ENCODE data around the gene PKD1.
"Not testable (repeated sequence)": the region's sequence is repeated elsewhere in the genome, so short reads cannot be mapped to it uniquely, and the experiment has no call there.

Gene PKD1

DNA sequence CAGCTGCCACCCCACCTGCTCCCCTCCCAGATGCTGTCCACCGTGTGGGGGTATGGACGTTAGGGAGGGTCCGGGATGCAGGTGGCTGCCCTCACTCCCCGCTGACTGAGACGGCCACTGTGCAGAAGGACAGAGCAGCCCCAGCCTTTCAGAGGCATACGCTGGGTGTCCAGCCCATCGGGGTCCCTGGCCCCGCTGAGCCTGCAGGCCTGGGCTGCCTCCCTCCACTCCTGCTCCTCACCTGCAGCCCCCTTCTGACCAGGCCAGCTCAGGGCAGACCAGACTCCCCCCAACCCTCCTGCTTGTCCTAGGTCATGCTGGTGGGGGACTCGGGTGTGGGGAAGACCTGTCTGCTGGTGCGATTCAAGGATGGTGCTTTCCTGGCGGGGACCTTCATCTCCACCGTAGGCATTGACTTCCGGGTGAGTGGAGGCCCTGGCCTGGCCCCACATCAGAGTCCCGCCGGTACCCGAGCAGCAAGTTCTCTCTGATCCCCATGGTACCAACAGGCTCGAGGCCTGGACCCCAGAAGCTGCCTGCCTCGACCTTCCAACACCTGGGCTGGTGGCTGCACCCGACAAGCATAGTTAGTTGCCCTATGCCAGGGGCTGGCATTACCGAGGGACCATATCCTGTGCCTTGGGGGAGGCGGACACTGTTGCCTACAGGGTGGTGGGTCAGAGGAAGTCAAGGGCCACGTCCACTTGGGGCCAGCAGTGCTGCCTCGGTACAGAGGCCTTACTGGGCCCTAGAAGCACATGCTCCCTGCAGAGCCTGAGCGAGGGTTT lies 14.1 kb upstream of the PKD1 start:
- DNase-seq: peak; percentile 56

DNA sequence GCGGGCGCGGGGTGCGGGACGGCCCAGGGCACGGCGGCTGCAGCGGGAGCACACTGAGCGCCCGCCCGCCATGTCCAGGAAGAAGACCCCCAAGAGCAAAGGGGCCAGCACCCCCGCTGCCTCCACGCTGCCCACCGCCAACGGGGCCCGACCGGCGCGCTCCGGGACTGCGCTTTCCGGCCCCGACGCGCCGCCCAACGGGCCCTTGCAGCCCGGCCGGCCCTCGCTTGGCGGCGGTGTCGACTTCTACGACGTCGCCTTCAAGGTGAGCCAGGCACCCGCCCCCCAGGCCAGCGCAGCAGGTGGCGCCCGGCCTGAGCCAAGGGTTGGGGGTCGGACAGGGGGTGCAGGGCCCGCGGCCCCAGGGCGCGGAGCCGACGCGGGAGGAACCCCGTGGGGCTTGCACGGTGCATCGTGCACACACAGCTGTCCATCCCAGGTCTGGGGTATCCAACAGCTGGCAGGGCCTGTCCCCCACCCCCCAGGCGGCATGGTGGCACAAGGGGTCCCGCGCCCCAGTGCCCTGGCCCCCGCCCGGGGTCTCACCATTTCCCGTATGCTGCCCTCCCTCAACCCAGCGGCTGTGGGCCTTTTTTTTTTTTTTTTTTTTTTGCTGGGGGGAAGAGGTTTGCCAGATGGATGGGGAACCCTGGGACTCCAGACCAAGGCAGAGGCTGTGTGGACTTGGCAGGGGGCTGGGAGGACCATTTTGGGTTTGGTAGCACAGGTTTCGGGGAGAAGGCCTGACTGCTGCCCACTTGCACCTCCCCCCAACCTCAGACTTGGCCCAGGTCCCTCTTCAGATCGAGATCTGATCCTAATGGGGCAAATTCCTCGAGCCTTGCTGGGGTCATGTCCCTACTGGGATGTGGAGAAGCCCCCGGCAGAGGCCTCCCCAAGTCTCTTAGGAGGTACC lies 13.3 kb upstream of the PKD1 start:
- DNase-seq: peak; percentile 73

DNA sequence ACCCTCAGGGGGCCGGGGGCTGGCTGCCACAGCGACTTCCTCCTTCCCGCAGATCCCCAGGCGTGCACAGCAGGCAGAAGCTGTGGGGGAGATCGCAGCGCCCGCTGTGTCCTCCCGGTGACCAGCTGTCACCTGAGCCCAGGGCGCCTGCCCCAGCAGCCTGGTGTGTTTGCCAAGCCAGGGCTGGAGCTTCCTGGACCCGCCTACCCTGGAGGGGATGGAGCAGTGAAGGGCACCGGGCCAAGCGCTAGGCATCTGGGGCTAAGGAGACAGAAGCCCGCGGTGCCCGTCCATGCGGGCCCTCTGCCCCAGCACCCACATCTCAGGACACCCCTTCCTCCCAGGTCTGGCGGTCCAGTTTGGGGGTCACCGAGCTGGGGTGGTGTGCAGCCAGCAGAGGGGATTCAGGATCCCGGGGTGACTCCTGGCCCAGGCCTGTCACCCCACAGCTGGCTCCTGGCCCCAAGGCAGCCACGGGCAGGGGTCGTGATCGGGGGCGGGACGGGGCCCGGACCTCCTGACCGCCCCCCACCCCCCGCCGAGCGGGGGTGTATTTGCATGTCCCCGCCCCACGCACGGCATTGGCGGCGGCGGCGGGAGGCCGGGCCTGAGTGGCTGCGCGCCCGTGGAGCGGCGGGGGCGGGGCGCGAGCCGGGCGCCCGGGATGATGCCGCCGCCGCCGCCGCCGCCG lies 12.4 kb upstream of the PKD1 start, which contains the start of gene RAB26:
RAB26 (plus strand) TSS at position 645 of the 691 bp plus-strand sequence. CDS start 159 bp downstream, outside the sequence.
- peak; percentile 92 for DNase-seq

DNA sequence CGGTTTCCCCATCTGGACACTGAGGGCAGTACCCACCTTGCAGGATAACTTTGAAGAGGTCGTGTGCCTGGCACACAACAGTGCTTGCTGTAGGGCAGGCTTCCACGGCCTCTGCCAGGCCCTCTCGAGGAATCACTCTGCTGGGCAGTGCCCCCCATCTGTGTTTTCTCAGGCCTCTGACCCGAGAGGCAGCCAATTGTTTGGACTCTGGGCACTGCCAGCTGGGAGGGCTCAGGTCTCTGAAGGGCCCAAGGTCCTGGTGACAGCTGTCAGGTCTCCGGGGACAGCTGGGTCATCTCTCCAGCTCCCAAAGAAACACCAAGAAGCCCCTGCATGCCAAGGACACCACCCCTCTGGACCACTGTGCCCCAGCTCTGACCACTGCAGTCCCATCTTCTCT lies 11.7 kb upstream of the PKD1 start:
- DNase-seq: no peak

DNA sequence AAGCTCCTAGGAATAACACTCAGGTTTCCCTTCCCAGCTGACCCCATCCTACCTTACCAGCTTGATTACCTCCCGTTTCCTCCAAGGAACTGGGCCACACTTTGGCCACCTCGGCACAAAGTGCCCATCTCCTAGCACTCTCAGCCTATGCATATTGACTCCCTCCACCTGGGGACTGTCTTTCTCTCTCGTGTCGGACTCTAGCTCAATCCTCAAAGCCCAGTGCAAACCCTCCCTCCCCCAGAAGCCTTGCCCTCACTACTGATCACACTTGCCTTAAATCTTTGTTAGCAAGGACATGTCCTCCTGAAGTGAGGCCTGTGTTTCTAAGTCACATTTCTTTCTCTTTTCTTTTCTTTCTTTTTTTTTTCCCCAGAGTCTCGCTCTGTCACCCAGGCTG lies 10.1 kb upstream of the PKD1 start:
- no peak for DNase-seq

DNA sequence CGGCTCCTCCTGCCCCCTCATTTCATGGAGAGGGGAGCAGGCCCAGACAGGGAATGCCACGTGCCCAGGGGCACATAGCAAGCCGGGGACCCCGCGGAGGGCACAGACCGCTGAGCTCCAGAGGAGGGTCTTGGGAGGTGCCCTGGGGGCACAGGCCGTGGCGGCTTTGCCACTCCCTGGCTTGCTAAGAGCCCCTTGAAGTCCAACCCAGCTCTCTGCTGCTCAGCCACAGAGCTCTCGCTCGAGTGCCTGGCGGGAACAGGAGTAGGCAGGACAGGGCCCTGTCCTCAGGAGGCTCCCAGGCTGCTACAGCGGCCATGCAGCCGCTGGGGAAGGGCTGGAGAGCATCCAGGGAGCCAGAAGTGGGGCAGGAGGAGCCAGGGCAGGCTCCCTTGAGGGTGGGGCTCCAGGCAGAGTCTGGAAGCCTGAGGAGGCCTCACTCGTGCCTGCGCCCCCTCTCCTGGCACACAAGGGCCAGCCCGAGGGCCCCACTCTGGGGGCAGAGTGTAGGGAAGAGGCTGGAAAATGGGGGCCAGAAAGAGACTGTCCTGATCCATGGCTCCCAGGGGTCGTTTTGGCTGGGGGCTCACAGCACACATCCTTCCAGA lies 8.3 kb upstream of the PKD1 start:
- DNase-seq: no peak

DNA sequence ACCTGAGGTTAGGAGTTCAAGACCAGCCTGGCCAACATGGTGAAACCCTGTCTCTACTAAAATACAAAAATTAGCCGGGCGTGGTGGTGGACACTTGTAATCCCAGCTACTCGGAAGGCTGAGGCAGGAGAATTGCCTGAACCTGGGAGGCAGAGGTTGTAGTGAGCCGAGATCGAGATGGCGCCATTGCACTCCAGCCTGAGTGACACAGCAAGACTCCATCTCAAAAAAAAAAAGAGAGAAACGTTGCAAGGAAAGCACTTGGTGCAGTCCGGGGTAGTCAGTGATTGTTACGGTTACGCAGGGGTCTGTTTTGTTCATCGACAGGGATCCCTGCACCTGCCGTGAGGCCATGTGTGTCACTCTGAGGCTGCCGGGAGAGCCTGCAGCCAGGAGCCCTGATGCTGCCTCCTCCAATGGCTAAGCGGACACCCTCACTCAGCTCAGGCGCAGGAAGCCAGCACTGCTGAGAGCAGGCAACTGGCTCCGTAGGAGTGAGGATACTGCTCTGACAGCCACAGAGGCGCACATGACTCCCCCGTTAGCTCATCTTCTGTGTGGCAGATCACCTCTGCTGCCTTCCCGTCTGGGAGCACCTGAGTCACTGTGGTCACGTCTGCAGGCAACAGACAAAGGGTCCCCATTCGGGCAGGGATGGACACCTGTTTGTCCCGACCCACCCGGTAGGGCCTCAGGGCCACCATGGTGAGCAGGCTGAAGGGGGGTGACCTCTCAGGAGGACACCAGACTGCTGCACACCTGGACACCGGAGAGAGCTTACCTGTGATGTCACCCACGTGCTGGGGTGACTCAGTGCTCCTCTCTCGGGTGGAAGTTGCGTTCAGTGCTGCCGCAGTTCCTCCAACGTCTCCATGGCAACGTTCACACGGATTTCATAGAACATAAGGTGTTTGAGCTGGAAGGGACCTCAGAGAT lies 7.5 kb upstream of the PKD1 start:
- DNase-seq: peak; percentile 11

DNA sequence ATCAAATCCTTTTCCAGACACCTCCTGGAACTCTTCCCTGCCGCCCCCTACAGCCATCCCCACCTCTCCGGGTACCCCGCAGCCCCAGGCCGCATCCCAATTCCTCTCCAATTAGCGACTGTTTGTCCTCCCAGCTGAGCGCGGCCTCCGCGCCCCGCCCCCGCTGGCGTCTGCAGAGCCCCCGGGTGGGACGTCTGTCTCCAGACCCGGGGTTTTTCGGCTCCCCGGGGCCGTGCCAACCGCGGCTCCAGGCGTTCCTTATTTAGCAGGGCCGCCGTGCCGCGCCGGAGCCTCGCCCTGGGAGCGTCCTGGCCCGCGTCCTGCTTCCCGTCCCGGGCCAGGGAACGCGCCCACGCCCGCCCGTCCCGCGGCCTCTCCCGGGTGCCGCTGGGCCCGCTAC lies 627 bp downstream of the PKD1 start:
- not testable (repeated sequence) for DNase-seq

DNA sequence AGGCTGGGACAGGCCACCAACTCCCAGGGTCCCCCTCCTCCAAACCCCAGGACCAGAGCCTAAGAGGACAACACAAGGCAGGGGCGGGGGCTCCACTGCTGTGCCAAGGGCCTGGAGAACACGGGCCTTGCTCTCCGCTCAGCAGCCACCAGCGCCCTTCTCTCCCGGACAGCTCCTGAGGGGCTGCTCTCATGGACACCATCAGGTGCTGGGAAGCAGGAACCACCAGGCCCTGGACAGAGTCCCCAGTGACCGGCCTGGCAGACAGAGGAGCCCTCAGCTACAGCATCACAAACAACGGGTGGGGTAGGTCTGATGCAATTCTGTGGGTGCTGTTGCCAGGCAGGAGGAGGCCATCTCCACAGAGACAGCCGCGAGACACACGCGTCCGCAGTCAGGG lies 1.9 kb downstream of the PKD1 start:
- not testable (repeated sequence) for DNase-seq

DNA sequence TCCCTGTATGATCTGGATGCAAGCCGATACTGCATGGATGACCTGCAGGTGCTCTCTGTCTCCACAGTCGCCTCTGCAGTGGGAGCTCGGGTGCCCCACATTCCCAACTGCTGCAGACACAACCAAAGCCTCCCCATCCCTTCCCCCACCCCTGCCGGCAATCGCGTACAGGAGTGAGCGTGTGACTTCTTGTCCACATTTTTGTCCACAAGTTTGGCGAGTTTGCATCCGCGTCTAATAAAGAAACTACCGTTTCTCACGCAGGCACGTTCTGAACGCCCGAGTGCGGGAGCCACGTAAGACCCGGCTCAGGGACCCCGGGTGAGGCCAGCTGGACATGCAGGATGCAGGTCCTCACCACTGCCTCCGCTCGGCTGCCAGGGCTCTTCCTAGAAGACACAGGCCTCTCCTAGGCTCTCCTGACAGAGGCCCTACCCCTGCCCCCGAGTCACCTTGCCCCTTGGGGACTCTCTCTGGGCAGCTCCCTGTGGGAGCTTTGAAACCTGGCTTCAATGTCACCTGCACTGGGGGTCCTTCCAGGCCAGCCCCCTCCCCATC lies 5.7 kb downstream of the PKD1 start:
- not testable (repeated sequence) for DNase-seq

DNA sequence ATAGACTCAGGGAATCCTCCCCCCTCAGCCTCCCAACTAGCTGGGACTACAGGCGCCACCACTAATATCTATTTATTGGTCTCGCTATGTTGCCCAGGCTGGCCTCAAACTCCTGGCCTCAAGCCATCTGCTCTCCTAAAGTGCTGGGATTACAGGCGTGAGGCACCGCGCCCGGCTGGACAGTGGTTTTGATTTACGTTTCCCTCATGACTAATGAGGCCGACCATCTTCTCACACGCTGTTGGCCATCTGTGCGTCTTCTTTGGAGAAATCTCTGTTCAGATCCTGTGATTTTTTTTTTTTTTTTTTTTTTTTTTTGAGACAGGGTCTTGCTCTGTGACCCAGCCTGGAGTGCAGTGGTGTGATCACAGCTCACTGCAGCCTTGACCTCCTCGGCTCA lies 6.4 kb downstream of the PKD1 start:
- DNase-seq: not testable (repeated sequence)

DNA sequence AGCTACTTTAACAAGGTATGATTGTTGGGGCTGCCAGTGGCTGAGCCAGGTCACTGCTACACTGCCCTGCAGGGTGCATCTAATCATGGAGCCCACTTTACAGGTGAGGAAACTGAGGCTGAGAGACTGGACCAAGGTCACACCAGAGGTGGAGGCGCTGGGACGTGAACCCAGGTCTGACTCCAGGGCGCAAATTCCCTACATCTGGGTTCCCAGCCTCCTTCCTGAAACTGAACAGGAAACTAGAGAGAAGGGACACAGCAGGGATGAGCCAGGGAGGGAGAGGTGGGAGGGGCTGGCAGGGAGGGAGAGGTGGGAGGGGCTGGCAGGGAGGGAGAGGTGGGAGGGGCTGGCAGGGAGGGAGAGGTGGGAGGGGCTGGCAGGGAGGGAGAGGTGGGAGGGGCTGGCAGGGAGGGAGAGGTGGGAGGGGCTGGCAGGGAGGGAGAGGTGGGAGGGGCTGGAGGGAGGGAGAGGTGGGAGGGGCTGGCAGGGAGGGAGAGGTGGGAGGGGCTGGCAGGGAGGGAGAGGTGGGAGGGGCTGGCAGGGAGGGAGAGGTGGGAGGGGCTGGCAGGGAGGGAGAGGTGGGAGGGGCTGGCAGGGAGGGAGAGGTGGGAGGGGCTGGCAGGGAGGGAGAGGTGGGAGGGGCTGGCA lies 7.9 kb downstream of the PKD1 start:
- not testable (repeated sequence) for DNase-seq

DNA sequence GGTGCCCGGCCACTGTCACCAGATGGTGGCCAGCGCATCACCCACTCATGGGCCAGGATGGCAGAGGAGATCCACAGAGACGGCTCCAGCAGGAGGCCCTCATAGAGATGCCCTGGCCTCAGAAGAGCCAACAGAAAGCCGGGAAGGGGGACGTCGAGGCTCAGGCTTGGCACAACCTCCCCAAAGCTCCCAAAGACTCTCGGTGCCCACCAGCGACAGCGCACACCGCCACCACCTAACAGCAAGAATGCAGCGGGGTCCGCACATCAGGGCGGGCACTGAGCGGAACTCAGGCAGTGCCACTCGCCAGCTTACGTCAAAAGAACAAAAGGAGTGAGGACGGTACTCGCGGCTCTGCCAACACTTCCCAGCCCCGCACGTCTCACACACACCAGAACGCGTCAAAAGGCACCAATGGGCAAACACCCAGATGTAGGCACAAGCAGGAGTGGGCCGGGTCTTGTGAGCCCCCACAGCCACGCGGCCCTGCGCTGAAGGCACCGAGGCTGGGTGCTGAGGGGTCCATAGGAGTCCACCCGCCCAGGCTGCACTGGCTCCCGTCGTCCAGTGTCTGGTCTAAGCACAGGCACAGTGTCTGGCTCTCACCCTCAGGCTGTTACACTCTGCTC lies 8.7 kb downstream of the PKD1 start:
- DNase-seq: not testable (repeated sequence)

DNA sequence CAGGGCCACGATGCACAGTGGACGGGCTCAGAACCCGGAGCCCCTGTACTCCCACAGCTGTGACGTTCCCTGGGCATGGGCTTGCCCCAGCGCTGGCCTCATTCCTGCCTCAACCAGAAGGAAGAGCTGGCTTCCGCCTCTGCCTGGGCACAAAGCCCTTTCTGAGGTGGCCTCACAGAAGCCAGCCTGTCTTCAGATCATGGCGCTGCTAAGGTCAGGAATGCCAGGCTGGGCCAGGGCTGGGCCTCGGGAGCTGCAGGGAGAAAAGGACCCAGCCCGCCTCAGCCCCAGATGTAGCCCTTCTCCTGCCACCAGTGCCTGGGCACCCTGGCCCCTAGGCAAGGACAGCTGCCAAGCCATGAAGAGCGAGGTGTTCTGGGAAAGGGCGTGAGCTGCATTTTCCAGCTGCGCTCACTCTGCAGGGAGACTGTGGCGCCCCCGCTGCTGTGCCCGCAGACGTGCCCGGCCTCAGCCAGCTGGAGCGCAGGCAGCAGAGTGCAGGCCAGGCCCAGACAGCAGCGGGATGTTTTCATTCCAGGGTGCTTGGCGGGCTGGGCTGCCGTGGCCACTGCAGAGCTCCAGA lies 9.4 kb downstream of the PKD1 start:
- DNase-seq: not testable (repeated sequence)

DNA sequence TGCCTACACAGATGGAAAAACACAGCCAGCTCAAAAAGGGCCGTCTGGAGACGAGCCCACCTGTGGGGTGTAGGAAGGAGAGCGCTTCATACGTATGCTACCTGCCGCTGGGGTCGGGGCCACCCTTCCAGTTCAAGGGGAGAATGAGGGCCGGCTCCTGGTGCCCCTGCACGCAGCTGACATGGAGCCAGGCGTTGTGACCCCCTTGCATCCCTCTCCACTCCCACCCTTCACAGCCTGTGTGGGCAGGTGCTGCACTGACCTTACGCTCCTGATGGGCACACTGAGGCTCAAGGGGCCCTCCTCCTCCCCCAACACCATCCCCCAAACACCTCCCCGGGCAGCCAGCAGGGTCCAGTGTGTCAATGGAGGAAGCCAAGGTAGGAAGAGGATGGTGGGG lies 10.1 kb downstream of the PKD1 start:
- not testable (repeated sequence) for DNase-seq

DNA sequence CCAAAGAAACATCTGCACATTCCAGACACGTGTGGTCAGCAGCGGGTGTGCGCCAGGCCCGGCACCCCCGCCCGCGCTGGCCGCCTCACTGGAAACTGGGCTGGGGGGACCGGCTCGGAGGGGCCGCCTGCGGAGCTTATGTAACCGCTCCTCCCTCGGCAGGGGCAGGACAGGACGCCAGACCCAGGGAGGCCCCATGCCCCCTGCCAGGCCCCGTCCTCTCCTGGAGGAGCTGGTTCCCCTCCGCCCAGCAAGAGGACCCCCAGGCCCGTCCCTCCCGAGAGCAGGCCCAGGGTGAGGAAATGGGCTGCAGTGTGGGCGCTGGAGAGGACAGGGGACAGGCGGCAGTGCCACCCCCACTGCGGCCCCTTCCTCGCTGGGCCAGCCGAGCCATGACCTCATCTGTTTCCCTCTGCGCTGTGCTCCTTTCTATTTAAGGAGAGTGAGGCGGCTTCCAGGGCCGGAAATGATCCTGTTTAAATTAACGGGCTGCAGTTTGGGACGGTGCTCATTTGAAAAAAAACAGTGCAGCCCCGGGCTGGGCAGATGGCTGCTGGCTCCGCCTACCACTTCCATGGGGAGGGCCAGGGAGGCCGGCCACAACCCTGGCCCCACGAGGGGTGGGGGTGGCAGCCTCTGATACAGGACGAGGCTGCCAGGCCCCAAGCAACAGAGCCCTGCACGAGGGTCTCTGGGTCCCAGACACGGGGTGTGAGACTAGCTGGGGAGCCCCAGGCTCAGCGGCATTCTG lies 10.8 kb downstream of the PKD1 start:
- not testable (repeated sequence) for DNase-seq

DNA sequence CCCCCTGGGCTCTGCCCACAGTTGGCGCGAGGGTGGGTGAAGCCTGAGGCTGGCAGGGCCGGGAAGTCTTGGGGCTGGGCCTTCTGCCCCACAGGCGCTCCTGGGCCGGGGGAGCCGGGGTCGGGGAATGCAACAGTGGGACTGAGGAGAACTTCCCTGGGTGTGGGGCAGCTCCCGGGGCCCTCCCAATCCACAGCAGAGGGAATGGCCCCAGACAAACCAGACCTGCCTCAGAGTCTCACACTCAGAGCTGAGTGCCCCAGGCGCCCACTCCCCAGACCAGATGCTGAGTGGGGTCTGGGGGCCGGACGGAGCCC lies 11.4 kb downstream of the PKD1 start:
- DNase-seq: not testable (repeated sequence)

DNA sequence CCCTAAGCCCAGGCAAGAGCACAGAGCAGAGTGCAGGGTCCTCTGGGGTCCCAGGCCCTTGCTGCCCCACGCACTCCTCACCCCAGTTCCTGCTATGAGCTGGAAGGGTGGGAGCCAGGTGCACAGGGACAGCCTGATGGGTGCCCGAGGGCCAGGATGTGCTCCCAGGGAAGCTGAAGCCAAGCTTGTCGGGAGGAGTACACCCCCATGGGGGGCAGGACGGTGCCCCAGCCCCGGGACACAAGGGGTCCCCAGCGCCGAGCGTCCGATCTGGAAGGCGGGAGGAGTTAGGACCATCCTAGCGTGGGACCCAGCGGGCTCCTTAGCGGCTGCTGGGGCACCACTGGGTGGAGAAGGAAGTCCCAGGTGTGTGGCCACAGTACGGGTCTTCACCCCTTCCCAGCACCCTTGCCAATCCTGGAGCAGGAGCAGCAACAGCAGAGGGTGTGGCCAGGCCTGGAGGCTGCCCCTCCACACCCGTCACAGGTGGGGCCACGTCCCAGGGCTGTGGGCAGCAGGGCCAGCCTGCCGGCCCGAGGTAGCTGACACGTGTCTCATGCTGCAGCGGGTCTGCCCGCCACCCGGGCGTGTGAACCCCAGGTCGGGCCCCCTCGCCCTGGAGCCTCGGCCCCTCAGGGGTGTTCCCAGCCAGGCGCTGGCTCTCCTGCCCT lies 11.9 kb downstream of the PKD1 start:
- DNase-seq: not testable (repeated sequence)

Measured in RPMI8226 (cell line).